Suprapubic skin (tissue), 4 donors: ENCODE measurements around the gene ROBO2. TPM values are rescaled to one million over a fixed set of nuclear protein-coding genes. Genes with fewer than 3 reads are reported as not detected.

Experiments used
- DNase-seq, 2 donors: peaks; one replicate each; pipeline ENCODE4 v3.0.0-alpha.2; 2019; ENCODE audit warnings: low spot score in 2 of 2
- H3K27ac ChIP-seq: fragments of 200-600 bp; sonication (generic); one replicate; pipeline ENCODE4 v1.5.1; 2019
- H3K27me3 ChIP-seq: fragments of 200-600 bp; sonication (generic); one replicate; pipeline ENCODE4 v1.5.1; 2019
- H3K36me3 ChIP-seq: fragments of 200-600 bp; sonication (generic); one replicate; pipeline ENCODE4 v1.5.1; 2019
- H3K4me1 ChIP-seq: fragments of 200-600 bp; sonication (generic); one replicate; pipeline ENCODE4 v1.5.1; 2019
- H3K4me3 ChIP-seq: fragments of 200-600 bp; sonication (generic); one replicate; pipeline ENCODE4 v1.5.1; 2019; ENCODE audit warnings: mild to moderate bottlenecking
- H3K9me3 ChIP-seq: fragments of 200-600 bp; sonication (generic); one replicate; pipeline ENCODE4 v1.5.1; 2019
- CTCF ChIP-seq, 2 donors: fragments of 200-600 bp in 1 of 2; fragments of 450-650 bp in 1 of 2; sonication (generic) in 1 of 2; IDR thresholded peaks; one replicate each; pipeline ENCODE4 v1.5.1; 2016 to 2019; ENCODE audit warnings: antibody characterized with exemption in 2 of 2, mild to moderate bottlenecking in 1 of 2, moderate library complexity in 1 of 2
- EP300 ChIP-seq: sonication (generic); formaldehyde crosslinking; IDR thresholded peaks from one replicate; pipeline ENCODE4 v1.6.1; 2017; ENCODE audit warnings: antibody characterized with exemption
- POLR2A ChIP-seq, 2 donors: fragments of 450-650 bp; IDR thresholded peaks; one replicate each; pipeline ENCODE4 v1.6.1; 2017; ENCODE audit warnings: antibody characterized with exemption in 2 of 2, mild to moderate bottlenecking in 2 of 2, moderate library complexity in 2 of 2
- POLR2AphosphoS5 ChIP-seq, 3 donors: sonication (generic); formaldehyde crosslinking; IDR thresholded peaks; one replicate each; pipeline ENCODE4 v1.6.1; 2017; ENCODE audit warnings: antibody characterized with exemption in 3 of 3
- WGBS: methylation state at CpG from one replicate; pipeline ENCODE4 v1.1.5; 2018; 5-methylcytosine and 5-hydroxymethylcytosine counted together
- total RNA-seq, 4 donors: library from RNA; depleted of rRNA; stranded (reverse); fragments of >200 nt; gene quantifications; one replicate each; pipeline ENCODE4 v1.1.0, GENCODE V29; 2016

ROBO2 gene
- total RNA-seq, 4 donors from 2014 or later = 0.95 to 6.7 (median 2.2) TPM

GRCh38 chr3:77303955-77304699 is 264.2 kb downstream of the ROBO2 start:
- H3K9me3 ChIP-seq = no peaks in the 10 kb centered on the region
- H3K36me3 ChIP-seq = no peaks in the 10 kb centered on the region
- H3K27me3 ChIP-seq = no peaks in the 10 kb centered on the region
- no peak overlapping the region for H3K27ac ChIP-seq
- TF ChIP-seq POLR2AphosphoS5 (IDR thresholded peaks at IDR 0.05) (no peak), POLR2A (IDR thresholded peaks at IDR 0.05) (no peak), CTCF (IDR thresholded peaks at IDR 0.05) (no peak), EP300 (no peak)
- no peaks in the 10 kb centered on the region for H3K4me1 ChIP-seq
- DNase-seq = no peak
- no peak overlapping the region for H3K4me3 ChIP-seq
- WGBS = 77% methylated on average over 12 of the region's 12 CpGs

- H3K36me3 ChIP-seq = no peaks in the 10 kb centered on the region
- no peak for TF ChIP-seq POLR2AphosphoS5 (IDR thresholded peaks at IDR 0.05)
- no peak for TF ChIP-seq CTCF (IDR thresholded peaks at IDR 0.05)
- no peak for TF ChIP-seq POLR2A (IDR thresholded peaks at IDR 0.05)
- TF ChIP-seq EP300 = no peak
- no peak overlapping the region for H3K27ac ChIP-seq
- no peaks in the 10 kb centered on the region for H3K4me1 ChIP-seq
- no peaks in the 10 kb centered on the region for H3K27me3 ChIP-seq
- no peak overlapping the region for H3K4me3 ChIP-seq
- DNase-seq = no peak
- no peaks in the 10 kb centered on the region for H3K9me3 ChIP-seq
- WGBS = 72% methylated on average over 3 of the region's 3 CpGs
These were observed 264.8 kb downstream of the ROBO2 start for GRCh38 chr3:77304700-77305021.

GRCh38 chr3:77309460-77309859 is 269.6 kb downstream of the ROBO2 start:
- Histone ChIP-seq H3K27ac (no peak overlapping the region), H3K9me3 (no peaks in the 10 kb centered on the region), H3K4me1 (no peaks in the 10 kb centered on the region), H3K4me3 (no peak overlapping the region), H3K27me3 (no peaks in the 10 kb centered on the region), H3K36me3 (no peaks in the 10 kb centered on the region)
- TF ChIP-seq POLR2AphosphoS5 (IDR thresholded peaks at IDR 0.05) (no peak), EP300 (no peak), POLR2A (IDR thresholded peaks at IDR 0.05) (no peak), CTCF (IDR thresholded peaks at IDR 0.05) (no peak)
- no peak for DNase-seq

- no peaks in the 10 kb centered on the region for H3K27me3 ChIP-seq
- H3K4me1 ChIP-seq = no peaks in the 10 kb centered on the region
- DNase-seq = no peak
- H3K9me3 ChIP-seq = no peaks in the 10 kb centered on the region
- TF ChIP-seq EP300 (no peak), POLR2AphosphoS5 (IDR thresholded peaks at IDR 0.05) (no peak), POLR2A (IDR thresholded peaks at IDR 0.05) (no peak), CTCF (IDR thresholded peaks at IDR 0.05) (no peak)
- H3K36me3 ChIP-seq = no peaks in the 10 kb centered on the region
- WGBS = 86% methylated on average over 3 of the region's 3 CpGs
- no peak overlapping the region for H3K4me3 ChIP-seq
- H3K27ac ChIP-seq = no peak overlapping the region
These were observed 273.9 kb downstream of the ROBO2 start for GRCh38 chr3:77313843-77314242.

GRCh38 chr3:77319711-77320110 is 279.8 kb downstream of the ROBO2 start:
- no peak overlapping the region for H3K27ac ChIP-seq
- H3K9me3 ChIP-seq = no peaks in the 10 kb centered on the region
- H3K27me3 ChIP-seq = no peaks in the 10 kb centered on the region
- no peak overlapping the region for H3K4me3 ChIP-seq
- no peak for DNase-seq
- no peaks in the 10 kb centered on the region for H3K36me3 ChIP-seq
- no peak for TF ChIP-seq CTCF (IDR thresholded peaks at IDR 0.05)
- TF ChIP-seq EP300 = no peak
- TF ChIP-seq POLR2A (IDR thresholded peaks at IDR 0.05) = no peak
- TF ChIP-seq POLR2AphosphoS5 (IDR thresholded peaks at IDR 0.05) = no peak
- no peaks in the 10 kb centered on the region for H3K4me1 ChIP-seq
- WGBS = 66% methylated on average over 2 of the region's 2 CpGs
